K562 (cell line): ENCODE data around the gene CEMIP. TPM values are rescaled to one million over a fixed set of nuclear protein-coding genes. Genes with fewer than 3 reads are reported as not detected.

Experiments used
- ATAC-seq: fragments of 200-7000 bp; cut with Tn5 transposase; 3 replicates; pipeline ENCODE4 v1.9.1; 2020; ENCODE audit warnings: moderate library complexity
- BruUV-seq: library from RNA; stranded (reverse); fragments of 400-500 nt; replicated peaks from 2 replicates; lab custom pipeline; 2021; lab: Mats Ljungman, UMichigan
- CTCF ChIA-PET: fragments of 300-600 bp; formaldehyde crosslinking; extraction: SDS; loops from one replicate; lab custom pipeline; 2021; ENCODE audit warnings: low intra/inter-chr PET ratio; lab: Yijun Ruan, JAX
- POLR2A ChIA-PET: fragments of 300-600, 350-650 bp; sonication (Branson Sonifier 250); formaldehyde crosslinking; extraction: SDS; loops from one replicate; lab custom pipeline; 2021; ENCODE audit warnings: antibody characterized with exemption, inconsistent platforms; lab: Yijun Ruan, JAX
- DNase-seq, 4 experiments: peaks; one replicate each; pipeline versions ENCODE4 v3.0.0 to v3.0.0-alpha.2; 2011 to 2018; ENCODE audit warnings: low spot score in 3 of 4, mixed read lengths in 3 of 4; ENCODE audit errors: extremely low read depth in 1 of 4
- FAIRE-seq: peaks from 2 replicates; lab custom pipeline; 2011; peaks lifted over from hg19 to GRCh38; lab: Jason Lieb, UNC
- H2AFZ ChIP-seq: 2 replicates; pipeline ENCODE4 v1.6.0; 2011; ENCODE audit warnings: low read depth, low read length, control low read depth, inconsistent platforms
- H3K27ac ChIP-seq: fragments of 200-600 bp; 3 replicates; pipeline ENCODE4 v1.8.0; 2011; ENCODE audit warnings: low read depth, mild to moderate bottlenecking, control low read depth, inconsistent platforms, low read length, moderate library complexity, mixed read lengths; ENCODE audit errors: extremely low read depth
- H3K27me3 ChIP-seq, 2 experiments: fragments of 300-600 bp in 1 of 2; 2 replicates in 1 of 2; 3 replicates in 1 of 2; pipeline versions ENCODE4 v1.6.0 to v1.8.0; 2011; ENCODE audit warnings: inconsistent platforms in 2 of 2, low read length in 2 of 2, mild to moderate bottlenecking in 1 of 2, mixed read lengths in 1 of 2, moderate library complexity in 1 of 2; ENCODE audit not compliant: control insufficient read depth in 2 of 2, insufficient read depth in 2 of 2
- H3K36me3 ChIP-seq: fragments of 300-600 bp; 3 replicates; pipeline ENCODE4 v1.8.0; 2011; ENCODE audit warnings: mild to moderate bottlenecking, low read length, inconsistent platforms; ENCODE audit not compliant: control insufficient read depth, insufficient read depth
- H3K4me1 ChIP-seq, 2 experiments: fragments of 200-600 bp in 1 of 2; replicated peaks in 1 of 2; 2 replicates in 1 of 2; 3 replicates in 1 of 2; pipeline versions ENCODE4 v1.5.1 to v1.8.0; 2011; ENCODE audit warnings: inconsistent platforms in 2 of 2, low read length in 2 of 2, mild to moderate bottlenecking in 1 of 2, mixed read lengths in 1 of 2, moderate library complexity in 1 of 2; ENCODE audit not compliant: control insufficient read depth in 2 of 2, insufficient read depth in 2 of 2
- H3K4me2 ChIP-seq: 2 replicates; pipeline ENCODE4 v1.6.1; 2011; ENCODE audit warnings: low read length, control low read depth, inconsistent platforms, mixed read lengths; ENCODE audit not compliant: insufficient read depth
- H3K4me3 ChIP-seq: fragments of 200-600 bp; sonication (generic), shearing (Covaris generic); 2 replicates; pipeline ENCODE4 v1.5.1; 2016; ENCODE audit warnings: control low read depth, inconsistent platforms
- H3K79me2 ChIP-seq: fragments of 200-600 bp; 3 replicates; pipeline ENCODE4 v1.8.0; 2011; ENCODE audit warnings: low read length, inconsistent platforms; ENCODE audit not compliant: control insufficient read depth, insufficient read depth
- H3K9ac ChIP-seq, 2 experiments: 2 replicates each; pipeline versions ENCODE4 v1.6.0 to v1.6.1; 2011; ENCODE audit warnings: low read depth in 2 of 2, low read length in 2 of 2, control low read depth in 1 of 2, inconsistent platforms in 1 of 2, mild to moderate bottlenecking in 1 of 2, mixed read lengths in 1 of 2; ENCODE audit not compliant: insufficient read depth in 1 of 2
- H3K9me1 ChIP-seq: one replicate; pipeline ENCODE4 v1.6.0; 2011; ENCODE audit warnings: inconsistent platforms, mild to moderate bottlenecking, low read length, moderate library complexity; ENCODE audit not compliant: control insufficient read depth, insufficient read depth
- H3K9me3 ChIP-seq: replicated peaks from 2 replicates; pipeline ENCODE4 v1.5.1; 2011; ENCODE audit warnings: low read depth, low read length, inconsistent platforms; ENCODE audit not compliant: control insufficient read depth, insufficient read depth
- H4K20me1 ChIP-seq: replicated peaks from 2 replicates; pipeline ENCODE4 v1.6.1; 2011; ENCODE audit warnings: low read length, inconsistent platforms, mixed read lengths; ENCODE audit not compliant: control insufficient read depth, insufficient read depth
- ARNT ChIP-seq, 2 experiments: fragments of 450-650 bp; IDR thresholded peaks; 2 replicates each; pipeline ENCODE4 v1.6.1; 2016; ENCODE audit warnings: mild to moderate bottlenecking in 1 of 2
- BRCA1 ChIP-seq, 2 experiments: fragments of 450-650 bp in 1 of 2; sonication (generic) in 1 of 2; formaldehyde crosslinking in 1 of 2; IDR thresholded peaks; 2 replicates each; pipeline versions ENCODE4 v1.5.0 to v1.6.1; 2017 to 2020; ENCODE audit warnings: mild to moderate bottlenecking in 1 of 2, missing genetic modification reagents in 1 of 2
- CBFB ChIP-seq: sonication (generic); formaldehyde crosslinking; IDR thresholded peaks from 2 replicates; pipeline ENCODE4 v1.4.0; 2020; ENCODE audit warnings: mild to moderate bottlenecking, missing genetic modification reagents
- CEBPB ChIP-seq: fragments of 450-650 bp; IDR thresholded peaks from 2 replicates; pipeline ENCODE4 v1.6.1; 2016; ENCODE audit warnings: missing genetic modification characterization, missing compliant biosample characterization
- FOXJ3 ChIP-seq: sonication (generic); formaldehyde crosslinking; IDR thresholded peaks from 2 replicates; pipeline ENCODE4 v1.4.0; 2020; ENCODE audit warnings: mild to moderate bottlenecking, missing genetic modification reagents
- GATA2 ChIP-seq: sonication (generic); formaldehyde crosslinking; IDR thresholded peaks from 2 replicates; pipeline ENCODE4 v1.4.0; 2020; ENCODE audit warnings: mild to moderate bottlenecking, missing genetic modification reagents
- MTA1 ChIP-seq: fragments of 450-650 bp; IDR thresholded peaks from 2 replicates; pipeline ENCODE4 v1.6.1; 2017; ENCODE audit warnings: borderline replicate concordance
- MTA2 ChIP-seq: fragments of 450-650 bp; IDR thresholded peaks from 2 replicates; pipeline ENCODE4 v1.6.1; 2016; ENCODE audit warnings: low read depth
- NR4A1 ChIP-seq, 2 experiments: fragments of 250-450 bp in 1 of 2; fragments of 450-650 bp in 1 of 2; sonication (Bioruptor Pico) in 1 of 2; IDR thresholded peaks; 2 replicates each; pipeline versions ENCODE4 v1.4.0 to v1.6.1; 2016 to 2020; ENCODE audit warnings: mild to moderate bottlenecking in 2 of 2, missing compliant biosample characterization in 1 of 2, missing genetic modification characterization in 1 of 2, moderate library complexity in 1 of 2
- PRMT5 ChIP-seq: sonication (generic); formaldehyde crosslinking; IDR thresholded peaks from 2 replicates; pipeline ENCODE4 v1.5.0; 2020; ENCODE audit warnings: missing genetic modification reagents
- RFX1 ChIP-seq: fragments of 450-650 bp; IDR thresholded peaks from 2 replicates; pipeline ENCODE4 v1.6.1; 2016; ENCODE audit warnings: mild to moderate bottlenecking, moderate library complexity
- RNF2 ChIP-seq: sonication (generic); IDR thresholded peaks from 2 replicates; pipeline ENCODE4 v1.6.1; 2016
- SP2 ChIP-seq: IDR thresholded peaks from 2 replicates; pipeline ENCODE4 v1.6.1; 2011; ENCODE audit warnings: mild to moderate bottlenecking, low read depth, low read length, moderate library complexity; ENCODE audit not compliant: poor library complexity, severe bottlenecking; ENCODE audit errors: extremely low read depth
- ZBTB17 ChIP-seq: fragments of 450-650 bp; formaldehyde crosslinking; IDR thresholded peaks from 2 replicates; pipeline ENCODE4 v1.4.0; 2020; ENCODE audit warnings: mild to moderate bottlenecking
- ZNF175 ChIP-seq: fragments of 200-800 bp; sonication (Bioruptor generic); IDR thresholded peaks from 2 replicates; pipeline ENCODE4 v1.6.1; 2016; ENCODE audit warnings: low read depth, mild to moderate bottlenecking, missing genetic modification characterization, missing compliant biosample characterization
- ZNF212 ChIP-seq: fragments of 450-650 bp; formaldehyde crosslinking; IDR thresholded peaks from 2 replicates; pipeline ENCODE4 v1.4.0; 2020; ENCODE audit warnings: mild to moderate bottlenecking
- WGBS: fragments of 100-300 bp; shearing (Covaris generic); methylation state at CpG from one replicate; pipeline ENCODE4 v1.1.6; 2016; ENCODE audit warnings: low coverage, mixed read lengths; ENCODE audit not compliant: insufficient coverage; ENCODE audit errors: missing lambda C conversion rate; 5-methylcytosine and 5-hydroxymethylcytosine counted together
- in situ Hi-C: fragments of 300-500 bp; cut with MboI; formaldehyde crosslinking; loops from 4 replicates; pipeline ENCODE4 v1.15.0; 2018; ENCODE audit warnings: inconsistent platforms, mixed read lengths
- intact Hi-C: fragments of 100-400 bp; cut with micrococcal nuclease; formaldehyde crosslinking; loops from 2 replicates; pipeline ENCODE4 v1.14.2; 2022
- polyA plus RNA-seq, 8 experiments: library from polyadenylated mRNA; depleted of rRNA in 4 of 8; stranded (reverse) in 5 of 8; unstranded in 3 of 8; fragments of >200 nt; fragmentation: Nextera tagmentation in 2 of 8; fragmentation: Illumina TruSeq in 1 of 8; extraction: Ambion mirVana in 2 of 8; extraction: Trizol in 1 of 8; gene quantifications; 2 replicates each; pipeline versions ENCODE4 v1.2.1 to v1.2.3, GENCODE V29; 2011 to 2014; ENCODE audit warnings: inconsistent platforms in 1 of 8, missing spikeins in 1 of 8
- total RNA-seq, 7 experiments: library from RNA; depleted of rRNA in 6 of 7; stranded (reverse); fragments of >200 nt in 6 of 7; fragmentation: Illumina TruSeq in 2 of 7; extraction: Trizol in 2 of 7; gene quantifications; 2 replicates each; pipeline versions ENCODE4 v1.2.1 to v1.2.3, GENCODE V29; 2011 to 2021; ENCODE audit warnings: low replicate concordance in 1 of 7
- TF ChIP-seq, protein P1 (sequence below): fragments of 250-450 bp; sonication (Bioruptor Pico); IDR thresholded peaks from 2 replicates; pipeline ENCODE4 v1.5.1; 2021; ENCODE audit warnings: mild to moderate bottlenecking

The CEMIP gene
- total and polyA plus RNA-seq, 9 of the 15 experiments (the other 6 are each of a cell fraction or from before 2014, with no cell fraction given), result 0.33 TPM; not detected in 8

- Histone ChIP-seq H3K27me3 (peaks cover 0 to 9% of the 10 kb centered on the region in 2 experiments; a peak in 4 of 5 replicates), H3K9ac (no peak overlapping the region), H3K9me1 (no peaks in the 10 kb centered on the region), H3K79me2 (no peaks in the 10 kb centered on the region), H3K4me1 (no peaks in the 10 kb centered on the region), H3K9me3 (no peaks in the 10 kb centered on the region), H3K27ac (no peak overlapping the region), H3K36me3 (no peaks in the 10 kb centered on the region), H3K4me3 (no peak overlapping the region), H3K4me2 (no peak overlapping the region), H2AFZ (no peak overlapping the region), H4K20me1 (no peaks in the 10 kb centered on the region)
- no peak for TF ChIP-seq ZNF212 (CRISPR knock-in tag)
- TF ChIP-seq ZNF175, result no peak
- no peak for TF ChIP-seq ARNT (IDR thresholded peaks at IDR 0.05)
- no peak for TF ChIP-seq SP2
- TF ChIP-seq CBFB (CRISPR knock-in tag), result no peak
- no peak for TF ChIP-seq MTA1
- TF ChIP-seq GATA2 (CRISPR knock-in tag), result no peak
- no peak for TF ChIP-seq FOXJ3 (CRISPR knock-in tag)
- no peak for TF ChIP-seq MTA2
- TF ChIP-seq, protein P1, sequence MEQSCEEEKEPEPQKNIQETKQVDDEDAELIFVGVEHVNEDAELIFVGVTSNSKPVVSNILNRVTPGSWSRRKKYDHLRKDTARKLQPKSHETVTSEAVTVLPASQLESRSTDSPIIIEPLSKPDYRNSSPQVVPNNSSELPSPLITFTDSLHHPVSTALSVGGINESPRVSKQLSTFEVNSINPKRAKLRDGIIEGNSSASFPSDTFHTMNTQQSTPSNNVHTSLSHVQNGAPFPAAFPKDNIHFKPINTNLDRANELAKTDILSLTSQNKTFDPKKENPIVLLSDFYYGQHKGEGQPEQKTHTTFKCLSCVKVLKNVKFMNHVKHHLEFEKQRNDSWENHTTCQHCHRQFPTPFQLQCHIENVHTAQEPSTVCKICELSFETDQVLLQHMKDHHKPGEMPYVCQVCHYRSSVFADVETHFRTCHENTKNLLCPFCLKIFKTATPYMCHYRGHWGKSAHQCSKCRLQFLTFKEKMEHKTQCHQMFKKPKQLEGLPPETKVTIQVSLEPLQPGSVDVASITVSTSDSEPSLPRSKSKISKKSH (CRISPR knock-in tag), result no peak
- no peak for TF ChIP-seq RNF2
- TF ChIP-seq CEBPB (tag), result no peak
- TF ChIP-seq RFX1, result no peak
- TF ChIP-seq PRMT5, result no peak
- TF ChIP-seq BRCA1 (IDR thresholded peaks at IDR 0.05), result no peak
- no peak for TF ChIP-seq BRCA1 (CRISPR knock-in tag; IDR thresholded peaks at IDR 0.05)
- no peak for TF ChIP-seq ZBTB17 (CRISPR knock-in tag)
- no peak for TF ChIP-seq NR4A1 (CRISPR knock-in tag; IDR thresholded peaks at IDR 0.05)
- TF ChIP-seq NR4A1 (tag; IDR thresholded peaks at IDR 0.05), result no peak
- DNase-seq, result no peak
- ChIA-PET POLR2A (no interaction called here), CTCF (no interaction called here)
- no TSS peak for BruUV-seq
- FAIRE-seq, result no peak
- ATAC-seq, result no peak
- WGBS, result 2% methylated on average over 4 of the region's 4 CpGs
- intact Hi-C loops, result no loop called here
- in situ Hi-C loops, result no loop called here
Observed at GRCh38 chr15:80816936-80817335, 37.8 kb downstream of the CEMIP start.
